SK-N-SH treated with all-trans-retinoic acid at 6 μM for 48 hours (cell line): ENCODE measurements around the gene NT5C.

Experiments used
- BACH2 ChIP-seq: fragments of 250-450 bp; sonication (Bioruptor Pico); IDR thresholded peaks from 2 replicates; pipeline ENCODE4 v1.9.0; 2021; ENCODE audit warnings: mild to moderate bottlenecking, borderline replicate concordance
- ZNF565 ChIP-seq: fragments of 450-650 bp; formaldehyde crosslinking; conservative IDR thresholded peaks from 2 replicates; pipeline ENCODE4 v1.5.0; 2020; ENCODE audit warnings: low read depth, mild to moderate bottlenecking, moderate library complexity
- ZNF70 ChIP-seq: fragments of 450-650 bp; formaldehyde crosslinking; IDR thresholded peaks from 2 replicates; pipeline ENCODE4 v1.5.0; 2020; ENCODE audit warnings: mild to moderate bottlenecking, moderate library complexity

DNA sequence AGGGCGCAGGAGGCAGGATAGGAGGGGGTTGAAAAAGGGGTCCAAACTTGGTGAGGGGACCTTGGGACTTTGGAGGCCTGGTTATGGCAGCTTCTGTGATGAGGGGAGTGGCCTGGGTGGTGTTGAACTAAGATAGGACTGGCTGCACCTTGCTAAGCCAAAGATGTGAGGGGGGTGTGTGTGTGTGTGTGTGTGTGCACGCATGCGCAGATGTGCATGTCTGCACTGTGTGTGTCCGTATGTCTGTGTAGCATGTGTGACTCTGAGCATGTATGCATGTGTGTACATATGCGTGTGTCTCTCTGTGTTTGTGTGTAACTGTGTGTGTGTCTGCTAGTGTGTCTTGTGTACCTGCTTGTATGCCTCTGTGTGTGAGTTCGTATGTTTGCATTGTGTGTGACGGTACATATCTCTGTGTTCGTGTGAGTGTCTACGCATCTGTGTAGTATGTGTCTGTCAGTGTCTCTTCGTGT is 39.7 kb downstream of the NT5C start:
- TF ChIP-seq BACH2 (CRISPR knock-in tag) (no peak), ZNF70 (CRISPR knock-in tag) (no peak), ZNF565 (CRISPR knock-in tag) (no peak)
